ENCODE results near the gene SH3GLB2. TPM values are rescaled to one million over a fixed set of nuclear protein-coding genes. Genes with fewer than 3 reads are reported as not detected.

Gene SH3GLB2
- total and polyA plus RNA-seq, 11 donors, result 27.3 to 42.7 (median 35.4) TPM

GRCh38 chr9:129013674-129014073 lies 14.5 kb downstream of the SH3GLB2 start:
- Histone ChIP-seq H3K27ac (no peak overlapping the region), H3K36me3 (peaks cover 0 to 79% (median 63%) of the 10 kb centered on the region in 9 donors), H3K27me3 (no peaks in the 10 kb centered on the region), H3K4me1 (no peaks in the 10 kb centered on the region), H3K4me3 (no peak overlapping the region), H3K9me3 (no peaks in the 10 kb centered on the region)
- ATAC-seq (no peak), DNase-seq (no peak)
- no peak for TF ChIP-seq CTCF (IDR thresholded peaks at IDR 0.05)
- no peak for TF ChIP-seq POLR2A (IDR thresholded peaks at IDR 0.05)
- intact Hi-C loops (cut with DNase I), result no loop called here
- WGBS, 4 donors, result 94 to 100% (median 96%) methylated on average over 1 to 11 of the region's 11 CpGs; no CpG with 5 or more reads in 1 of the 4 donors

- Histone ChIP-seq H3K27ac (no peak overlapping the region), H3K27me3 (no peaks in the 10 kb centered on the region), H3K9me3 (no peaks in the 10 kb centered on the region), H3K36me3 (peaks cover 0 to 76% (median 69%) of the 10 kb centered on the region in 9 donors), H3K4me3 (no peak overlapping the region), H3K4me1 (peaks cover 0 to 3% (median 0%) of the 10 kb centered on the region in 12 donors)
- TF ChIP-seq POLR2A (IDR thresholded peaks at IDR 0.05), result no peak
- no peak for TF ChIP-seq CTCF (IDR thresholded peaks at IDR 0.05)
- no peak for ATAC-seq
- 95 to 96% (median 95%) methylated on average over 15 to 16 of the region's 16 CpGs for WGBS, 4 donors
- intact Hi-C loops (cut with DNase I), result no loop called here
- DNase-seq, result no peak
Measured at GRCh38 chr9:129012893-129013448, 15.2 kb downstream of the SH3GLB2 start.

GRCh38 chr9:129012343-129012742 lies 15.8 kb downstream of the SH3GLB2 start:
- Histone ChIP-seq H3K27me3 (no peaks in the 10 kb centered on the region), H3K9me3 (no peaks in the 10 kb centered on the region), H3K27ac (no peak overlapping the region), H3K4me3 (no peak overlapping the region), H3K4me1 (peaks cover 0 to 10% (median 2%) of the 10 kb centered on the region in 12 donors), H3K36me3 (peaks cover 0 to 82% (median 72%) of the 10 kb centered on the region in 9 donors)
- TF ChIP-seq CTCF (IDR thresholded peaks at IDR 0.05) (no peak), POLR2A (IDR thresholded peaks at IDR 0.05) (no peak)
- intact Hi-C loops (cut with DNase I), result no loop called here
- no peak for DNase-seq
- WGBS, 4 donors, result 80 to 92% (median 87%) methylated on average over 5 to 7 of the region's 7 CpGs
- no peak for ATAC-seq

- no peak for DNase-seq
- H3K9me3 ChIP-seq, result no peaks in the 10 kb centered on the region
- intact Hi-C loops (cut with DNase I), result no loop called here
- no peak overlapping the region for H3K4me3 ChIP-seq
- H3K36me3 ChIP-seq, result peaks cover 0 to 88% (median 70%) of the 10 kb centered on the region in 9 donors
- H3K27ac ChIP-seq, result no peak overlapping the region
- ATAC-seq, result no peak
- no peaks in the 10 kb centered on the region for H3K27me3 ChIP-seq
- 83 to 95% (median 92%) methylated on average over 5 to 11 of the region's 11 CpGs for WGBS, 4 donors
- TF ChIP-seq POLR2A (IDR thresholded peaks at IDR 0.05) (no peak), CTCF (IDR thresholded peaks at IDR 0.05) (no peak)
- H3K4me1 ChIP-seq, result peaks cover 0 to 15% (median 7%) of the 10 kb centered on the region in 12 donors
Measured at GRCh38 chr9:129011761-129012181, 16.4 kb downstream of the SH3GLB2 start.
